ENCODE results near the gene TGM6.
"Not testable (repeated sequence)": the region's sequence is repeated elsewhere in the genome, so short reads cannot be mapped to it uniquely, and the experiment has no call there.

TGM6 gene

GRCh38 chr20:2401527-2401926, 20.8 kb downstream of the TGM6 start:
- no peaks in the 10 kb centered on the region for H3K36me3 ChIP-seq (ENCODE audit: control insufficient read depth, insufficient read depth, low read length)
- no peaks in the 10 kb centered on the region for H3K4me1 ChIP-seq
- H3K9me3 ChIP-seq (ENCODE audit: control insufficient read depth, low read length) = no peaks in the 10 kb centered on the region
- peaks cover 6% of the 10 kb centered on the region for H3K27me3 ChIP-seq (ENCODE audit: control insufficient read depth, insufficient read depth, low read length)
- no peak overlapping the region for H3K27ac ChIP-seq
- no peak overlapping the region for H3K4me3 ChIP-seq (ENCODE audit: low read depth, low read length)
- H3K4me2 ChIP-seq (ENCODE audit: low read length) = no peak overlapping the region
- no peaks in the 10 kb centered on the region for H3K79me2 ChIP-seq
- H3K9ac ChIP-seq = no peak overlapping the region
- no peak for TF ChIP-seq CTCF (IDR thresholded peaks at IDR 0.05)
- H2AFZ ChIP-seq = no peak overlapping the region

GRCh38 chr20:2402271-2402980, 21.7 kb downstream of the TGM6 start:
- Histone ChIP-seq H2AFZ (no peak overlapping the region), H3K4me3 (ENCODE audit: low read depth, low read length) (no peak overlapping the region)

GRCh38 chr20:2403291-2404052, 22.8 kb downstream of the TGM6 start:
- TF ChIP-seq CTCF (IDR thresholded peaks at IDR 0.05) = no peak

More at GRCh38 chr20:2402271-2402980, 21.7 kb downstream of the TGM6 start:
- TF ChIP-seq CTCF (IDR thresholded peaks at IDR 0.05) = peak; percentile 6
- Histone ChIP-seq H3K79me2 (no peaks in the 10 kb centered on the region), H3K27ac (no peak overlapping the region), H3K4me1 (no peaks in the 10 kb centered on the region), H3K4me2 (ENCODE audit: low read length) (no peak overlapping the region), H3K36me3 (ENCODE audit: control insufficient read depth, insufficient read depth, low read length) (no peaks in the 10 kb centered on the region), H3K9me3 (ENCODE audit: control insufficient read depth, low read length) (no peaks in the 10 kb centered on the region), H3K27me3 (ENCODE audit: control insufficient read depth, insufficient read depth, low read length) (no peaks in the 10 kb centered on the region), H3K9ac (no peak overlapping the region)

GRCh38 chr20:2405693-2406065, 25.0 kb downstream of the TGM6 start:
- no peak overlapping the region for H3K27ac ChIP-seq
- H3K4me3 ChIP-seq (ENCODE audit: low read depth, low read length) = no peak overlapping the region
- H3K4me1 ChIP-seq = no peaks in the 10 kb centered on the region
- H3K79me2 ChIP-seq = no peaks in the 10 kb centered on the region
- no peak overlapping the region for H2AFZ ChIP-seq
- no peaks in the 10 kb centered on the region for H3K36me3 ChIP-seq (ENCODE audit: control insufficient read depth, insufficient read depth, low read length)
- H3K9me3 ChIP-seq (ENCODE audit: control insufficient read depth, low read length) = no peaks in the 10 kb centered on the region
- no peak overlapping the region for H3K4me2 ChIP-seq (ENCODE audit: low read length)
- TF ChIP-seq CTCF (IDR thresholded peaks at IDR 0.05) = no peak
- no peaks in the 10 kb centered on the region for H3K27me3 ChIP-seq (ENCODE audit: control insufficient read depth, insufficient read depth, low read length)
- no peak overlapping the region for H3K9ac ChIP-seq

More at GRCh38 chr20:2403291-2404052, 22.8 kb downstream of the TGM6 start:
- H3K4me1 ChIP-seq = no peaks in the 10 kb centered on the region
- H2AFZ ChIP-seq = no peak overlapping the region
- no peak overlapping the region for H3K9ac ChIP-seq
- no peaks in the 10 kb centered on the region for H3K79me2 ChIP-seq
- no peaks in the 10 kb centered on the region for H3K36me3 ChIP-seq (ENCODE audit: control insufficient read depth, insufficient read depth, low read length)
- no peaks in the 10 kb centered on the region for H3K9me3 ChIP-seq (ENCODE audit: control insufficient read depth, low read length)
- no peak overlapping the region for H3K27ac ChIP-seq
- H3K4me2 ChIP-seq (ENCODE audit: low read length) = no peak overlapping the region
- H3K27me3 ChIP-seq (ENCODE audit: control insufficient read depth, insufficient read depth, low read length) = no peaks in the 10 kb centered on the region
- H3K4me3 ChIP-seq (ENCODE audit: low read depth, low read length) = no peak overlapping the region

- H3K9me3 ChIP-seq (ENCODE audit: control insufficient read depth, low read length); H3K9ac ChIP-seq; H3K4me3 ChIP-seq (ENCODE audit: low read depth, low read length); H3K4me1 ChIP-seq; H3K27me3 ChIP-seq (ENCODE audit: control insufficient read depth, insufficient read depth, low read length); H3K36me3 ChIP-seq (ENCODE audit: control insufficient read depth, insufficient read depth, low read length); H2AFZ ChIP-seq; H3K79me2 ChIP-seq; H3K27ac ChIP-seq; H3K4me2 ChIP-seq (ENCODE audit: low read length): not testable (repeated sequence)
These were observed 26.7 kb downstream of the TGM6 start for GRCh38 chr20:2407355-2407754.

All from parathyroid adenoma (tissue), 2 donors.